Caki2 (cell line): ENCODE measurements around the gene AGXT. TPM values are rescaled to one million over a fixed set of nuclear protein-coding genes. Genes with fewer than 3 reads are reported as not detected.
A peak's percentile ranks its signal among the peaks of the same experiment; 100 is the strongest.

ENCODE experiments used
- DNase-seq: peaks from one replicate; pipeline ENCODE4 v3.0.0-alpha.2; 2015; ENCODE audit warnings: low read depth
- in situ Hi-C: cut with HindIII; loops from 2 replicates; pipeline ENCODE4 v1.10.0; 2016; ENCODE audit warnings: low sequenced_read_pairs, low pct_unique_long_range_greater_than_20kb, mixed read lengths
- total RNA-seq: library from RNA; depleted of rRNA; stranded (reverse); fragments of >200 nt; shearing (Covaris generic); gene quantifications from 2 replicates; pipeline ENCODE4 v1.2.3, GENCODE V29; 2014; ENCODE audit warnings: low replicate concordance; rRNA removed

The AGXT gene
- total RNA-seq, result not detected in 2 replicates

DNA sequence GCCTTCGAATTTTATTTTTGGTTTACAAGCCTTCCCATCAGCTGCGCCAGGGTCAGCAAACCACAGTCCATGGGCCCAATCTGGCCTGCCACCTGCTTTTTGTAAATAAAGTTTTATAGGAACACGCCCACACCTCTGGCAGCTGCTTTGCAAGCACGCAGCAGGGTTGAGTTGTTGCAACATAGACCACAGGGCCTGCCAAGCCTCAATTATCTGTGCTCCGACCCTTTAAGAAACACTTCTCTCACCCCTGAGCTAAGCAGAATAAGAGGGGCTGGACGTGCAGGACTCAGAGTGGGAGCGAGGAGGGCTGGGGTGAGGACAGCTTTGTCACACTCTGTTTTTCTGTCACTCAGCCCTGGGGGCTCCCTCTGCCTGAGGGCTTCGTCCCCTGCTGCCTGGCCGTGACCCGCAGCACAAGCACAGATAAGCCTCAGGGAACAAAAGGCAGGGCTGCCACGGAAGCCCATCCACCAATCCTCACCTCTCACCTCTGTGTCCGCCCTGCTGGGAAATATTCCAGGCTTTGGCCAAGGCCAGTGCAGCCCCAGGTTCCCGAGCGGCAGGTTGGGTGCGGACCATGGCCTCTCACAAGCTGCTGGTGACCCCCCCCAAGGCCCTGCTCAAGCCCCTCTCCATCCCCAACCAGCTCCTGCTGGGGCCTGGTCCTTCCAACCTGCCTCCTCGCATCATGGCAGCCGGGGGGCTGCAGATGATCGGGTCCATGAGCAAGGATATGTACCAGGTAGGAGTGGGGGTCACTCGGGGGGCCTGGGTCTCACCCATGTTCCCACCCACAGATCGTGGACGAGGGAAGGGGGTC lies at the start of gene AGXT:
Gene AGXT, plus strand, starts transcription at position 539 of the 823 bp plus-strand sequence. Its CDS starts 42 bp downstream, at position 581.
- in situ Hi-C loops, result no loop called here
- DNase-seq, result no peak

DNA sequence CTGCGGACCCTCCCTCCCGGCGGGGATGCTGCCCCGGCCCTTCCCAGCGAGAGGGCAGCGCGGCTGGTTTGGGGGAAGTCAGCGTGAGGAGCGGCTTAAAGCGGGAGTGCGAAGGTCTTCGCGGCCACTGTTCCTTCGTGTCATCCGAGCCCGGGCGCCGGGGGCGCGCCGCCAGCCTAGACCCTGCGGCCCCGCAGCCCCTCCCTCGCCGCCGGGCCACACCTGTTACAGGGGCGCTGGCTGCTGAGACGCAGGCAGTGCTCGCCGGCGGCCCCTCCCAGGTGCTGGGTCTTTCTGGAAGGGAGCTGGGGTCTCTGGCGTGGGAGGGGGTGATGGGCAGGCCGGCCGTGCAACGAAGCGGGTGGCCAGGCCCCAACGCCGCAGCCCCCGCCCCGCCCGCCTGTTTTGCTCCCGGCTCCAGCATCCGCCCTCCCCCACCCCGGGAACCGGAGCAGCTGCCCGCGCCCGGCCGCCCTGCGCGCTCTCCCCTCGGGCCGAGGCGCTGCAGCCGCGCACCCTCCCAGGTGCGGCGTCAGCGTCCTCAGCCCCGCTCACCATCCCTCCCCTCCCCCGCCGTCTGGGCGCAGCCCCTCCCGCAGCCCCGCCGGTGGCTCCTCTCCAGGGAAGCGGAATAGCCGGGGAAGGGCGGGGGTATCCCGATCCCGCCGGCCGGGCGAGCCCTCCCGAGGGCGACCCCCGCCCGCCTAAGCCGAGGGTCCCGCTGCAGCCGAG lies 49.3 kb upstream of the AGXT start:
- no peak for DNase-seq
- in situ Hi-C loops, result no loop called here

DNA sequence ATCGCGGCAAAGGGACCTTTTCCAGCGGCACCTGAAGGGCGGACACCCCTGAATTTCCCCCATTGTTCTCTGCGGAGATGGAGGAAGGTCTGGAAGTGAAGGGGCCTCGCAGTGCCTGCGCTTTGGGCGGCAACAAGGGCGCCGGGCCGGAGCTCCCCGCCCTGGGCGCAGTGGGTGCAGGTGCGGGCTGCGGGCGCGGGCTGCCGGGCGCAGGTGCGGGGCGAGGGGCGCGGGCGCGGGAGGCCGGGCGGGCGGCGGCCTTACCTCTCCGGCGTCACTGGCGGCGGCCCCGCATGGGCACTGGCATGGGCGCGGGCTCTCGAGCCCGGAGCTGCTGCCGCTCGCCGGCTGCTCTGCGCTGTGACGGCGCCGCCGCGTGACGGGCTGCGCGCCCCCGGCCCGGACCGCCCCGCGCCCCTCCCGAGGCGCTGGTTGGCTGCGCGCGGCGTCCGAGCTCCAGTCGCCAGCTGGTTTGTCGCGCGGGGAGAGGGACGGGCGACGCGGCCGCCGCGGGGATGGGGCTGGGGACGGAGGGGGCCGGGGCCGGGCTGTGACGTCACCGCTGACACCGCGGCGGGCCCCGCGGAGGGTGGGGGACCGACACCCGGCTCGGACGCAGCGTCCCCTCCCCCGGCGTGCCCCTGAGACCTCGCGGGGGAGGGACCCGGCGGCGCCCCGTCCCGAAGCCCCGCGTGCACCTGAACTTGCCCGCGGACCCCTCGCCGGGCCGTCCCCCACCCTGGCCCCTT lies 48.6 kb upstream of the AGXT start, which contains the start of gene KIF1A:
Gene KIF1A, minus strand, starts transcription at position 362 of the 749 bp plus-strand sequence. CDS start 22,467 bp downstream, outside the sequence.
- in situ Hi-C loops, result no loop called here
- peak; percentile 14 for DNase-seq

DNA sequence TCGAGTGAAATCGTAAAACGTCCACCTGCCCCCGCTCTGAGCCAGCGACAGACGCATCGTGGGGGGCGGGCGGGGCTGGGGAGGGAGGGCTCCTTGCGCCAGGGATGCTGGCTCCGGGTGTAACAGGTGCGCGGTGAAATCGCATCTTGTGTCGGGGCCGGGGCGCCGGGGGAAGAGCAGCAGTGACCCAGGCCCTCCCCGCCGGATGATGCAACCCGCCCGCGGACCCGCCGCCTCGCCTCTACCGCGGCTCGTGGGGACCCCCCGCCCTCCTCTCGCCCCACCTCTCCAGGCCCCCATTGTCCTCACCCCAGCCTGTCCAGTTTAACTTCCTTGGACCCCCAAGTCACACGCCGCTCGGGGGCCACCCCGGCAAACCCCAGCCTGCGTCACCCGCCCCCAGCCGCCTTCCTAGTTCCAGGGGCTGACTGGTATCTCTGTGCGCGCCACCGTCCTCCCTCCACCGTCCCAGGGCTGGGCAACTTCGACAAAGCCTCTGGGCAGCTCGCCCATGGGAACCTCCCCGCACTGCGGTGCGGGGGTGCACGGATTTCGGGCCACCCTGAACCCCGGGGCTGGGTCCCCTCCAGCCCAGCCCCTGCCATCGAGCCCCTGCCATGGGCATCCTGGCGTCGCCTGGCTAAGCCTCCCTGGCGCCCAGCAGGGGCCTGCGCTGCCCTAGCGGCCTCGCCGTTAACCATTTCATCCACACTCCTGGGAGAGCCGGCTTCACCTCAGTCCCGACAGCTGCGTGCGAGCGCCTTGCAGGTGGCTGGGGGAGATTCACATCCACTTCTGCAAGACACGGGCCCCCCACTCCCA lies 47.8 kb upstream of the AGXT start:
- in situ Hi-C loops, result no loop called here

DNA sequence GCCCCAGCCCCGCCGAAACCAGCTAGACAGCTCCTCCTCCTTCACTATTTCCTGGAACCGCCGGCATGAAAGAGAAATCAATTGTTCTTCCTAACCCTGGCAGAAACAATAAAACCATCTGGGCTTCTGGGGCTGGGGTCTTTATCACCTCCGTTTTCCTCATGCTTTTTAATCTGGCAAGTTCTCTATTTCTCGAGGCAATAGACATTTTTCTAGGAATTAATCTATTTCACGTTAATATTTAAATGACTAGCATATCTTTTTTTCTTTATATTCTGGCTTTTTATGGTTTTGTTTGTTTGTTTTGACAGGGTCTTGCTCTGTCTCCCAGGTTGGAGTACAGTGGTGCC lies 47.2 kb upstream of the AGXT start:
- in situ Hi-C loops, result no loop called here
- no peak for DNase-seq

More for the DNA sequence above, 47.8 kb upstream of the AGXT start:
- no peak for DNase-seq

DNA sequence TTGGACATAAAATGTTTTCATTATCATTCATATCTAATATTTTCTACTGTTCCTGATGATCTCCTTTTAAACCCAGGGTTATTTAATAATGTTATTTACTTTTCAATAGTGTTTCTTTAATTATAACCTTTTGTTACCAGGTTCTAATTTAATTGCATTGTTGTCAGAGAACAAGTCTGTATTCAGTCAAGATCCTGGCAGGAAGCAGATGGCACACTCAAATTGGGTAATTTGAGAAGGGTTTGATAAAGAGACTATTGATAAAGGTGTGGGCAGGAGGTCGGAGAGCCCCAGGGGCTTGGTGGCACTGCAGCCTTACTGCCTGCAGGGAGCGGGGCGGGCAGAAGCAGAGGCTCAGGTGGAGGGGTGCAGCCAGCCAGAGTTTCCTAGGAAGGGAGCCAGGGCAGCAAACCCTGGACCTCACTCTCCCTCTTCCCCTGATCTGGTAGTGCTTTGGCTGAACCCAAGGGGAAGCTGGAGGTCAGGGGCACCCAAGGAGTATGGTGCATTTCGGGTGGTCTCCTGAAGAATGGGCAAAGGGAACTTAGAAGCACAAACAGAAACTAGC lies 46.3 kb upstream of the AGXT start:
- in situ Hi-C loops, result no loop called here
- DNase-seq, result no peak

DNA sequence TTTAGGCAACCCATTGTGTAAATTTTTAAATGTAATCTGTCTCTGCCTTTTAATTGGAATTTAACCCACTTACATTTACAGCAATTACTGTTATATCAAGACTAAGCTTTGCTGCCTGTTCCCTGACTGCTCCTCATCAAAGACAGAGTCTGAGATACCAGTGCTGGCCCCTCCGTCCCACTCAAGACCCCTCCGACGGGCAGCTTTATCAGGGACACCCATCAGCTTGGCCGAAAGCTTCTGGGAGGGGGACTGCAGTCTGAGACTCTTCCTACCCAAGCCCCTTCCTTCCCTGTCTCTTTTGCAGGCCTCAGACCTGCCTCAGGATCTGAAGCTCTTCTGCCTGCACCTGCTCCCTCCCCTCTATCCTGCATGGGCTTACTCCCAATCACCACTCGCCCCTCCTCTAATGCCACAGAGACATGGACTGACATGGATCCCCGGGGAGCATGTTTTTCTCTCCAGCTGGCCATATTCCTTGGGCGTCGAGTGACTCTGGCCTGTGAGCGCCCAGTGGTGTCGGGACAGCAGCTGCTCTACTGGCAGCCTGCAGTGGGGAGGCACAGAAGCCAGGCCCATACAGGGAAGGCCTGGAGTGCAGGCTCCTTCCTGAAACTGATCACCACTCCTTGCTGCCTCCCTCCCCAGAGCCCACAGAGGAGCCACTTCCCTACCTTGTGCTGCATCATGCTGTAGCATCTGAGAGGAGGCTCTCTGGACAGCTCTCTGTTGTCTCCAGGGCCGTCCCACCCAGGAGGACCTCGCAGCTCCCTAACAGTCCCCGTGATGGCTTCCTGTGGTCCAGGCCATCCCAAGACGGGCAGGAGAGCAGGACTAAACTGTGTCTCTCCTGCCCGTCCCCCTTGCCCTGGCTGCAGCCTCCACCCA lies 44.9 kb upstream of the AGXT start:
- in situ Hi-C loops, result no loop called here

DNA sequence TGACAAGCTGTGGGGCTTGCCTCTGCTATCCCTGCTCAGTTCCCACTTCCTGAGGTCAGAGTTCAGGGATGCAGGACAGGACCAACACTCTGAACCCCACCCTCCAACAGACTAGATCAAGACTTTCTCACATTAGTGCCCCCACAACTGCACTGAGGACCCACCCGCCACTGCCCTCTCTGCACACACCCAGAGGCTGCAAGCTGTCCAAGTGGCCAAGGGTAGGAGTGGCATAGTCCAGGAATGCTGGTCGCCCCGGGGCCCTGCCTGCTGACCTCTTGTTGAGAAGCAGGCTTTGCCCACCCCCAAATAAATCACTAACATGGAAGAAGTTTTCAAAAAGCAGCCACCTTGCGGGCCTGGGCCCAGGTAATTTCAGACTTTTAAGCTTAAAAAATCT lies 43.1 kb upstream of the AGXT start:
- no peak for DNase-seq
- in situ Hi-C loops, result no loop called here

More for the DNA sequence above, 44.9 kb upstream of the AGXT start:
- DNase-seq, result no peak

DNA sequence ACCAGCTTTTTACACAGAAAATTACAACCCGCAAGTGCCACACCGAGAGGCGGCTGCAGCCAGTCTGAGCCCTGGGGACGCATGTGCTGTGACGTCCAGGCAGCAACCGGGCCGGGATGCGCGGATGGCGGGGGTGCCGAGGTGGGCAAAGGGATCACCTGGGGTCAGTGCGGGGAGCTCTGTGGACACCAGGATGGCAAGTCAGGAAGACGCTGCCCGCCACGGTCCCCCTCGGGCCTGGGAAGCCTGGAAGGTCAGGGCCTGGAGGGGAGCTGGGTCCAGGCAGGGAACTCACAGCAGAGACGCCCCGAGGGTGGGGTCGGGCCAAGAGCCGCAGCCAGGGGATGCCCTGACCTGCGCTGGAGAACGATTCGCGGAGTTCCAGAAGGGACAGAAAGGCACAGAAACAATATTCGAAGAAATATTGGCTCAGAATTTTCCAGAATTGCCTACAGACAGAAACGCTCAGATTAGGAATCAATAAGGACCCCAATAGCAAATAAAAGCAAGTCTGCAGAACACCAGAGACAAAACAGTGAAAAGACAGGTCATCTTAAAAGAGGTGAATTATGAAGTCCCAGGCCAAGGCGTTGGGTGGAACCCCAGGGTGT lies 36.9 kb upstream of the AGXT start:
- no peak for DNase-seq
- in situ Hi-C loops, result no loop called here

DNA sequence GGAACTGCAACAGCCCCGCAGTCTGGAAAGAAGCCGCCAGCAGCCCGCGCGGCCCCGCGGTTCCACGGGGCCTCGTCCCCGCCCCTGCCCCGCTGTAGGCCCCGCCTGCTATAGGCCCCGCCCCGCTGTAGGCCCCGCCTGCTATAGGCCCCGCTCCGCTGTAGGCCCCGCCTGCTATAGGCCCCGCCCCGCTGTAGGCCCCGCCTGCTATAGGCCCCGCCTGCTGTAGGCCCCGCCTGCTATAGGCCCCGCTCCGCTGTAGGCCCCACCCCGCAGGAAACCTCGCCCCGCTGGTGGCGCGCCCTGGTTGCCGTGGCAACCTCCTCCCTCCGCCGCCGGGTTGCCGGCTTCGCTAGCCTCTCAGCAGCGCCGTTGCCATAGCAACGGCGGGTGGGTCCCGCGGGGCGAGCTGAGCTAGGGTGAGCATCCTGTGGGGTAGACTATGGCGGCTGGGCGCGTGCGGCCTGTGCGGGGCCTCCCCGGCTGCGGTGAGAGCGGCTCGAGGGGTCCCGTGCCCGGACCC lies 36.4 kb upstream of the AGXT start:
- in situ Hi-C loops, result no loop called here
- DNase-seq, result no peak

DNA sequence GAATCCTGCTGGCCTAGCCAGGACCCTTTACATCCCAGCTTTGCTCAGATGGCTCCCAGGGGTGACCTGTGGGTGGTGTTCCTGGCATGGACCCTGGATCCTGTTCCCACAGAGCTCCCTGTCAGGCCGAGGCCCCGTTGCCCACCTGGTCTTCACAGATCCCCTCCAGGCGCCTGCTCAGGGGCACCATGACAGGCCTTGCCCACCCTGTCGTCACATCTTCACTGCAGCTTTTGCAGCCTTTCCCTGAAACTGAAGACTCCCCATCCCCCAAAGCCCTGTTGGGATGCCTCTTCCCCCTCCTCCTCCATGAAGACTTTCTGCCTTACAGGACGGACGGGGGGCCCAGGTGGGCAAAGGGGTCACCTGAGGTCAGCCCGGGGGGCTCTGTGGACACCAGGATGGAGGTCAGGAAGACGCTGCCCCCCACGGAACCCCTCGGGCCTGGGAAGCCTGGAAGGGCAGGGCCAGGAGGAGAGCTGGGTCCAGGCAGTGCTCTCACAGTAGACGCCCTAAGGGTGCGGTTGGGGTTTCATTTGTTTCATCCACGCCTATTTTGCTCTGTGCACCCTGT lies 35.6 kb upstream of the AGXT start:
- in situ Hi-C loops, result no loop called here
- no peak for DNase-seq

DNA sequence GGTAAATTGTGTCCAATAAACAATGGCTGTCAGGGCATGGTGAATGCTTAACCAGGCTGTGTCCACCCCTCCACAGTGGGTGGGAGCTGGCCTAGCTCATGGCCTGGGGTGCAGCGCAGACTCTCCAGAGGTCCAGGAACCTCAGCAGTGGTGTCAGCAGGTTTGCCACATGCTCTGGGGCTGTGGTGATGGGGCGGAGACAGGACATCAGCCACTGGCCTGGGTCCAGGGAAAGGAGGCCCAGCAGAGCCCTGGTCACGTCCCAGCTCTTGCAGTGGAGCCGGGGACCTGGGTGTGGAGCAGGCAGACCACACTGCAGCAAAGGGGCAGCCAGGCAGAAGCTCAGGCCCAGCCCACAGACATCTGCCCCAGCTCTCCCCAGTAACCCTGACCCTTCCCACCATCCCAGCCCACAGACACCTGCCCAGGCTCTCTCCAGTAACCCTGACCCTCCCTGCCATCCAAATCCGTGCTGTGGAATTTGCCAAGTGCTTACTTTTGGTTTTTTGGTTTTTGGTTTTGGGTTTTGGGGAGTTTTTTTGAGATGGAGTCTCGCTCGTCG lies 34.8 kb upstream of the AGXT start:
- in situ Hi-C loops, result no loop called here
- no peak for DNase-seq

DNA sequence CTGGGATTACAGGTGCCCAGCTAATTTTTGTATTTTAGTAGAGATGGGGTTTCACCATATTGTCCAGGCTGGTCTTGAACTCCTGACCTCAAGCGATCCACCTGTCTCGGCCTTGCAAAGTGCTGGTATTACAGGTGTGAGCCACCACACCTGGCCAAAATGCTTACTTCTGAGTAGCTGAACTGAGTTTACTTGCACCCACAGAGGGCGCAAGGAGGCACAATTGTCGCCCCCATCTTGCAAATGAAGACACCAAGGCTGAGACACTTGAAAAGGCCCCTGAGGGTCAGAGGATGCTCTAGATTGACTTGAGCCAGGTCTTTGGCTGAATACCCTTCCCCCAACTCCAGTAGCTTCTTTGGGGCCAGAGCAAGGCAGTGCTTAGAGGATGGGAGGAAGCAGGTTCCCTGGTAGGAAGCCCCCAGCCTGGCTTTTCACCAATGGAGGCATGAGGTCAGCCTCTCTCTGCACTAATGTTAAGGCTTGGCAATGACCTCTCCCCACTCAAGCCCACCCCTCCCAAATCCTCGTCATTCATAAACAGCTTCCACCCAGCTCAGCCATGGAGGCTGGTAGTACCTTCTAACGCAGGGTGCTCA lies 34.1 kb upstream of the AGXT start:
- DNase-seq, result no peak
- in situ Hi-C loops, result no loop called here

DNA sequence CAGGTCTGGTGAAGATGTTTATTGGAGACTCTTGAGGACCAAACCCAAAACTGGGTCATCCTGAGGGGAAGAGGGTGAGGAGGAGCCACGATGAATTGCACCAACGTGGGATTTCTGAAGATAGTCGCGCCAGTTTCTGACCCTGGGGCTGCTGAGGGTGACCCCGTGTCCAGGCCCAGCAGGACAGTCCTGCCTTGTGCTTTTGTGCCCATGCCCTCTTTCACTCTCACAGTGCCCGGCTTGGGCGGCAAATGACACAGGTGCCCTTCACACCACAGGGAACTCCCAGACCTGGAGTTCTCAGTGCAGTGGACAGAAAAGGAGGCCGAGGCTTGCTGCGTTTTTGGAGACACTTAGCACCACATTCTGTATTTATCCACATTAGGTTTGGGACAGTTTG lies 33.1 kb upstream of the AGXT start:
- in situ Hi-C loops, result no loop called here
- DNase-seq, result no peak

DNA sequence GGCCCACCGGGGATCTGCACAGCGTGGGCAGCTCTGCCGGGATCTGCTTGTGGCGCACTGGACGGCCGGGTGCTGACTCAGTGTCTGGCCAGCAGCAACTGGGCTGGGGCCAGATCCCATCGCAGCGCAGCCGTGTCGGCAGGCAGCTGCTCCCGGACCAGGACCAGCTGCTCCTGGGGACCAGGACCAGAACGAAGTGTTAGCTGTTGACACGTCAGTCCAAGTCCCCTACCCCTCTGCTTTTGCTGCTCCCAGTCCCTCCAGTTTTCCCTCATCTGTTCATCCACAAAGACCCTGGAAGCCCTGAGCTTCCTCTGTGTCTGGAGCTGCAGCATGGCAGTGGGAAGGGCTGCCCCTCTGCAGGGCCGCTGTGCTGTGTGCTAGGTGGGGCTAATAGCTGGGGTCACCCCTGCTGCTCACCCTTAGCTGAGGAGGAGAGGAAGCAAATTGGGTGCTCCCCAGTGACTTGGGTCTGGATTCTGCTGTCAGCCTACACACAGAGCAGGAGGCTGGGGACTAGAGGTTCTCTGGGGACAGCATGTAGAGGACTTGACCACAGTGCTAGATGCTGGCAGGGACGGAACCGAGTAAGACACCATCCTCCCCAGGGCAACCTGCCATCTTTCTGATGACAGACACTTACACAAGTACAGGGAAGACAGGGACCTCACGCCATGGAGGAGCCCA lies 31.7 kb upstream of the AGXT start:
- in situ Hi-C loops, result no loop called here
- DNase-seq, result no peak
